ENCODE results near the gene RPL10A. TPM values are rescaled to one million over a fixed set of nuclear protein-coding genes. Genes with fewer than 3 reads are reported as not detected.
"Not testable (repeated sequence)": the region's sequence is repeated elsewhere in the genome, so short reads cannot be mapped to it uniquely, and the experiment has no call there.

RPL10A gene
- total and polyA plus RNA-seq, 3 donors from 2014 or later: 305 to 768 (median 538) TPM

DNA sequence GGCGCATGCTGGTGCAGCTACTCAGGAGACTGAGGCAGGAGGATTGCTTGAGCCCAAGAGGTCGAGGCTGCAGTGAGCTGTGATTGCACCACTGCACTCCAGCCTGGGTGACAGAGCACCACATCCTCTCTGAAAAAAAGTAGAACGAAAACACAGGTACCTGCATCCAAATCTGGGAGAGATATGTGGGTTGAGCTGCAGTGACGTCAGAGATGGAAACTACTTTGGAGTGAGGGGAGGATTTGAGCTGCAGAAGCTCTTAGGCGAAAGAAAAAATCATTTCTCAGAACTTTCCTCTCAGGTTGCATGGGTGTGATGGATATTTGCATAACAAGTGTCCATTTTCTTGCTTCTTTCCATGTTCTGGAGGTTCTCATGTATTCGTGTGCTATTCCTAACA is 48.5 kb downstream of the RPL10A start:
- no peak overlapping the region for H3K4me3 ChIP-seq
- H3K36me3 ChIP-seq (ENCODE audit: low read depth, missing control alignments): no peaks in the 10 kb centered on the region
- no peaks in the 10 kb centered on the region for H3K27me3 ChIP-seq
- intact Hi-C loops (cut with DNase I; ENCODE audit: low total_unique reads): no loop called here
- H3K4me1 ChIP-seq: no peaks in the 10 kb centered on the region
- DNase-seq: no peak
- 75 to 80% methylated on average over 6 of the region's 6 CpGs for WGBS, 2 donors
- no peak overlapping the region for H3K27ac ChIP-seq
- no peaks in the 10 kb centered on the region for H3K9me3 ChIP-seq
- TF ChIP-seq, protein P1, sequence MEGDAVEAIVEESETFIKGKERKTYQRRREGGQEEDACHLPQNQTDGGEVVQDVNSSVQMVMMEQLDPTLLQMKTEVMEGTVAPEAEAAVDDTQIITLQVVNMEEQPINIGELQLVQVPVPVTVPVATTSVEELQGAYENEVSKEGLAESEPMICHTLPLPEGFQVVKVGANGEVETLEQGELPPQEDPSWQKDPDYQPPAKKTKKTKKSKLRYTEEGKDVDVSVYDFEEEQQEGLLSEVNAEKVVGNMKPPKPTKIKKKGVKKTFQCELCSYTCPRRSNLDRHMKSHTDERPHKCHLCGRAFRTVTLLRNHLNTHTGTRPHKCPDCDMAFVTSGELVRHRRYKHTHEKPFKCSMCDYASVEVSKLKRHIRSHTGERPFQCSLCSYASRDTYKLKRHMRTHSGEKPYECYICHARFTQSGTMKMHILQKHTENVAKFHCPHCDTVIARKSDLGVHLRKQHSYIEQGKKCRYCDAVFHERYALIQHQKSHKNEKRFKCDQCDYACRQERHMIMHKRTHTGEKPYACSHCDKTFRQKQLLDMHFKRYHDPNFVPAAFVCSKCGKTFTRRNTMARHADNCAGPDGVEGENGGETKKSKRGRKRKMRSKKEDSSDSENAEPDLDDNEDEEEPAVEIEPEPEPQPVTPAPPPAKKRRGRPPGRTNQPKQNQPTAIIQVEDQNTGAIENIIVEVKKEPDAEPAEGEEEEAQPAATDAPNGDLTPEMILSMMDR (IDR thresholded peaks at IDR 0.05): no peak
- TF ChIP-seq POLR2A (IDR thresholded peaks at IDR 0.05): no peak

DNA sequence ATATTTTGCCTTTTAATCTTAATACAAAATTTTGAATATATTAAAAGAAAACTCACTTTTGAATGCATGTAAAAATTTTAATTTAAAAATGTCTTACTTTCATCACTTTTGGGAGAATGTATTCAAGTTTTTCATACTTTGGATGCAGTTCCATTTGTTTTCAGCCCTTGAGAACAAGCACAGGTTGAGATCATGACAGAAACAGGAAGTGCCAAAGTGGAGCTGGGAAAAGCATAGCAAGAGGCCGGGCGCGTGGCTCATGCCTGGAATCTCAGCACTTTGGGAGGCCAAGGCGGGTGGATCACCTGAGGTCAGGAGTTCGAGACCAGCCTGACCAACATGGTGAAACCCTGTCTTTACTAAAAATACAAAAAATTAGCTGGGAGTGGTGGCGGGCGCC is 49.8 kb downstream of the RPL10A start:
- DNase-seq; H3K4me1 ChIP-seq; H3K27ac ChIP-seq; intact Hi-C loops (cut with DNase I; ENCODE audit: low total_unique reads); H3K9me3 ChIP-seq; H3K27me3 ChIP-seq; H3K36me3 ChIP-seq (ENCODE audit: low read depth, missing control alignments); H3K4me3 ChIP-seq: not testable (repeated sequence)
- WGBS, 2 donors: 86 to 90% methylated on average over 7 of the region's 7 CpGs

DNA sequence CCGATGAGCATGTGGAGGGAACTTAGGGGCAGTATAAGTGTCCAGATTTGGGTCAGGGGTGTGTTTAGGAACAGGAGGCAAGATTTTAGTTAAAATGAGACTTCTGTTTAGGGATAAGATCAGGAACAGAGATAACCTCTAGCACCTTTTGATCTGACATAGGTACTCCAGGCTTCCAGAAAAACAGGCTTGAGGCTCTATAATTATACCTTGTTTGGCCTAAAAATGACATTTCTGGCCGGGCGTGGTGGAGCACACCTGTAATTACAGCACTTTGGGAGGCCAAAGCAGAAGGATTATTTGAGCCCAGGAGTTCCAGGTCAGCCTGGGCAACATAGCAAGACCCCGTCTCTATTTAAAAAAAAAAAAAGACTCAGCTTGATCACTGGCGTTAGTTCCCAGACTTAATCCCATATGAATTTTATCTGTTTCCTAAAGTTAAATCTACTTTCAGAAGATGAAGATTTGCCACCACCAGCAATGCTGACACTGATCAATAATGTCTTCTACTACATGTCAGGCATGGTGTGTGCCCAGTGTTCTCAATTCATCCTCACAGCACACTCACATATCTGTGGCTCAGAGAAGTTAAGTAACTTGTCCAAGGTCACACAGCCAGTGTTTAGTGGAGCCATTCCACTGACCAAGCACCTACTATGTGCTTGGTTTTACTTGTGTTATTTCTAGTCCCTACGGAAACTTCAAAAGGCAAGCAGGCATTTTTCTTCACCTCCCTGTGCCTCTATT is 50.5 kb downstream of the RPL10A start:
- H3K27ac ChIP-seq: no peak overlapping the region
- intact Hi-C loops (cut with DNase I; ENCODE audit: low total_unique reads): no loop called here
- no peak for DNase-seq
- WGBS, 2 donors: 91 to 98% methylated on average over 6 of the region's 6 CpGs
- H3K36me3 ChIP-seq (ENCODE audit: low read depth, missing control alignments): no peaks in the 10 kb centered on the region
- TF ChIP-seq, protein P1 (IDR thresholded peaks at IDR 0.05): no peak
- no peak for TF ChIP-seq POLR2A (IDR thresholded peaks at IDR 0.05)
- H3K4me3 ChIP-seq: no peak overlapping the region
- H3K27me3 ChIP-seq: no peaks in the 10 kb centered on the region
- no peaks in the 10 kb centered on the region for H3K4me1 ChIP-seq
- no peaks in the 10 kb centered on the region for H3K9me3 ChIP-seq

DNA sequence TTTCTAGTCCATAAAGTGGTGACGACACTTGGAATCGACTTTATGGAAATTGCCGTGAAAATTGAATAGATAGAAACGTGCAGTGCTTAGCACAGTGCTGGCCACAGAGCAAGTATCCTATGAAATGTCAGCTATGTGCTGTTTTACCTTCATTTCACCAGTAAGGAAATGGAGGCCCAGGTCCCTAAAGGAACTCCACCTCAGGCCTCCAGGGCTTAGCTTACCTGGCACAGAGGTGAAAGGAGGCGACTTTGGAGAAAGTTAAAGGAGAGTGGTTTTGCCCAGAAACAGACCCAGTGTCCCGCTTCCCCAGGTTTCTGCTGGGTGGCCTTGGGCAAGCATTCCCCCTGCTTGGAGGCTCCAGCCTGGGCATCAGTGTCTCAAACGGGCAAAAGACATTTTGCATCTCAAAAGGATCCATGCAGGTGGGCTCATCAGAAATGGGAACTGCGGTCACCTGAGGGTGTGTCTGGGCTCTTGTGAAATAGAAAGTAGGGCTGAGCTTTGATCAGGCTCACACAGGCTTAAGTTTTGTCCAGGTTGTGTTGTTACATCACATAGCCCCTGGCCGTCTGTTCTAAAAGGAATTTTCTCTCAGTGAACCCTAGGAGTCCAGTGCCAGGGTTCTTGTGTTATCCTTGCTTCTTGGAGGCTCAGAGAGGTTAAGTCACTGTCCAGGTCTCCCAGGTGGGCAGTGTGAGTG is 51.3 kb downstream of the RPL10A start:
- Histone ChIP-seq H3K4me3 (no peak overlapping the region), H3K27ac (no peak overlapping the region), H3K4me1 (no peaks in the 10 kb centered on the region), H3K36me3 (ENCODE audit: low read depth, missing control alignments) (no peaks in the 10 kb centered on the region), H3K9me3 (no peaks in the 10 kb centered on the region), H3K27me3 (no peaks in the 10 kb centered on the region)
- intact Hi-C loops (cut with DNase I; ENCODE audit: low total_unique reads): loop anchor here (5.0 kb wide), 1 partner anchor 218 kb away; the partner anchor contains the start of gene ARMC12
- 85 to 90% methylated on average over 9 of the region's 9 CpGs for WGBS, 2 donors
- no peak for DNase-seq
- TF ChIP-seq, protein P1 (IDR thresholded peaks at IDR 0.05): no peak
- TF ChIP-seq POLR2A (IDR thresholded peaks at IDR 0.05): no peak

Small RNA genes lying within 50 kb of the gene (microRNA-seq; reads per million reads assigned to microRNA genes)
- 0.69 to 0.70 reads per million in 2 donors for gene MIR7111 (ENCODE audit: borderline number of aligned reads in 2 of 2, borderline replicate concordance in 1 of 2)

Small RNA genes lying within 50 kb of the gene (small RNA-seq; reads per million reads assigned to genes)
- 0 reads per million in 2 donors for gene MIR7111

Other genes with a start within 250 kb of the RPL10A start
- 10 to 100 TPM; 81.3 to 97.3 TPM for gene ZNF76, start 208.7 kb upstream of the RPL10A start, total RNA-seq
- gene ZNF76, start 208.7 kb upstream of the RPL10A start, polyA plus RNA-seq (ENCODE audit: insufficient read depth, low read depth, low replicate concordance): 76.9 TPM
- 10 to 100 TPM; 13.1 to 20.9 TPM for gene DEF6, start 170.6 kb upstream of the RPL10A start, total RNA-seq
- gene DEF6, start 170.6 kb upstream of the RPL10A start, polyA plus RNA-seq (ENCODE audit: insufficient read depth, low read depth, low replicate concordance): 29.5 TPM
- 10 to 100 TPM; 21.0 to 23.0 TPM for gene PPARD, start 125.8 kb upstream of the RPL10A start, total RNA-seq
- 21.5 TPM for gene PPARD, start 125.8 kb upstream of the RPL10A start, polyA plus RNA-seq (ENCODE audit: insufficient read depth, low read depth, low replicate concordance)
- gene FANCE, start 16.1 kb upstream of the RPL10A start, total RNA-seq: 10 to 100 TPM; 14.1 to 15.0 TPM
- gene FANCE, start 16.1 kb upstream of the RPL10A start, polyA plus RNA-seq (ENCODE audit: insufficient read depth, low read depth, low replicate concordance): 18.0 TPM
- 10 to 100 TPM; 10.6 to 17.8 TPM for gene TEAD3, start 28.7 kb downstream of the RPL10A start, total RNA-seq
- gene TEAD3, start 28.7 kb downstream of the RPL10A start, polyA plus RNA-seq (ENCODE audit: insufficient read depth, low read depth, low replicate concordance): 16.2 TPM
- gene TULP1, start 44.5 kb downstream of the RPL10A start, total RNA-seq: 1 to 10 TPM in 1 of 2 donors, under 1 TPM in 1; 0.87 to 2.4 TPM
- gene TULP1, start 44.5 kb downstream of the RPL10A start, polyA plus RNA-seq (ENCODE audit: insufficient read depth, low read depth, low replicate concordance): 0.53 TPM
- 100 to 1,000 TPM; 156 to 185 TPM for gene FKBP5, start 220.5 kb downstream of the RPL10A start, total RNA-seq
- 86.8 TPM for gene FKBP5, start 220.5 kb downstream of the RPL10A start, polyA plus RNA-seq (ENCODE audit: insufficient read depth, low read depth, low replicate concordance)